K562 (cell line): Measurements from ENCODE around the gene PRSS27. TPM values are rescaled to one million over a fixed set of nuclear protein-coding genes. Genes with fewer than 3 reads are reported as not detected.

Experiments used
- ARID1B ChIP-seq: fragments of 450-650 bp; IDR thresholded peaks from 2 replicates; pipeline ENCODE4 v1.6.1; 2016; ENCODE audit warnings: antibody characterized with exemption, mild to moderate bottlenecking, inconsistent platforms
- ATF1 ChIP-seq, 2 experiments: fragments of 450-650 bp in 1 of 2; IDR thresholded peaks; 2 replicates each; pipeline ENCODE4 v1.6.1; 2016; ENCODE audit warnings: missing compliant biosample characterization in 1 of 2, missing genetic modification characterization in 1 of 2
- BACH1 ChIP-seq: fragments of 200-800 bp; sonication (Bioruptor generic); IDR thresholded peaks from 2 replicates; pipeline ENCODE4 v1.6.1; 2016; ENCODE audit warnings: missing genetic modification characterization, missing compliant biosample characterization
- GABPA ChIP-seq: fragments of 200-800 bp; sonication (Bioruptor generic); conservative IDR thresholded peaks from 2 replicates; pipeline ENCODE4 v1.6.1; 2016; ENCODE audit warnings: low read depth, missing genetic modification characterization, missing compliant biosample characterization
- HNRNPLL ChIP-seq: fragments of 200-400 bp; formaldehyde crosslinking; IDR thresholded peaks from 2 replicates; pipeline ENCODE4 v1.6.1; 2017; ENCODE audit warnings: low read length, low read depth, mild to moderate bottlenecking; ENCODE audit not compliant: poor library complexity, severe bottlenecking
- KAT2B ChIP-seq: IDR thresholded peaks from one replicate; pipeline ENCODE4 v1.6.1; 2012; ENCODE audit warnings: low read depth, mild to moderate bottlenecking, control low read depth, inconsistent platforms, low read length, moderate library complexity
- MEIS2 ChIP-seq: fragments of 450-650 bp; IDR thresholded peaks from 2 replicates; pipeline ENCODE4 v1.6.1; 2014; ENCODE audit warnings: mild to moderate bottlenecking; ENCODE audit not compliant: partially characterized antibody
- NFE2 ChIP-seq: IDR thresholded peaks from 2 replicates; pipeline ENCODE4 v1.6.1; 2014; ENCODE audit warnings: antibody characterized with exemption, low read depth
- NFXL1 ChIP-seq: fragments of 450-650 bp; formaldehyde crosslinking; IDR thresholded peaks from 2 replicates; pipeline ENCODE4 v1.4.0; 2021; ENCODE audit warnings: mild to moderate bottlenecking
- POLR2H ChIP-seq: IDR thresholded peaks from 2 replicates; pipeline ENCODE4 v1.6.1; 2016; ENCODE audit warnings: missing genetic modification characterization, low read depth, mild to moderate bottlenecking, control low read depth, missing compliant biosample characterization, moderate library complexity
- PRPF4 ChIP-seq: fragments of 200-400 bp; formaldehyde crosslinking; IDR thresholded peaks from one replicate; pipeline ENCODE4 v1.6.1; 2017; ENCODE audit warnings: low read length, low read depth, mild to moderate bottlenecking; ENCODE audit not compliant: insufficient read depth, poor library complexity, severe bottlenecking
- RBM17 ChIP-seq: fragments of 200-400 bp; formaldehyde crosslinking; IDR thresholded peaks from 2 replicates; pipeline ENCODE4 v1.6.1; 2017; ENCODE audit warnings: low read depth, mild to moderate bottlenecking, low read length, borderline replicate concordance
- TAL1 ChIP-seq: fragments of 450-650 bp; IDR thresholded peaks from 2 replicates; pipeline ENCODE4 v1.6.1; 2016; ENCODE audit warnings: mild to moderate bottlenecking
- TCF7L2 ChIP-seq: fragments of 150-350 bp; IDR thresholded peaks from 2 replicates; pipeline ENCODE4 v1.6.1; 2016; ENCODE audit warnings: low read depth, mild to moderate bottlenecking, low read length, moderate library complexity
- XRCC5 ChIP-seq: fragments of 200-400 bp; formaldehyde crosslinking; IDR thresholded peaks from 2 replicates; pipeline ENCODE4 v1.6.1; 2017; ENCODE audit warnings: low read depth, mild to moderate bottlenecking, low read length
- ZNF175 ChIP-seq: fragments of 200-800 bp; sonication (Bioruptor generic); IDR thresholded peaks from 2 replicates; pipeline ENCODE4 v1.6.1; 2016; ENCODE audit warnings: low read depth, mild to moderate bottlenecking, missing genetic modification characterization, missing compliant biosample characterization
- ZNF324 ChIP-seq: fragments of 250-450 bp; sonication (Bioruptor Pico); IDR thresholded peaks from 2 replicates; pipeline ENCODE4 v1.4.0; 2020; ENCODE audit warnings: mild to moderate bottlenecking
- ZNF589 ChIP-seq: fragments of 200-800 bp; sonication (Bioruptor generic); IDR thresholded peaks from 2 replicates; pipeline ENCODE4 v1.6.1; 2016; ENCODE audit warnings: low read depth, missing genetic modification characterization, missing compliant biosample characterization
- polyA plus RNA-seq, 8 experiments: library from polyadenylated mRNA; depleted of rRNA in 4 of 8; stranded (reverse) in 5 of 8; unstranded in 3 of 8; fragments of >200 nt; fragmentation: Nextera tagmentation in 2 of 8; fragmentation: Illumina TruSeq in 1 of 8; extraction: Ambion mirVana in 2 of 8; extraction: Trizol in 1 of 8; gene quantifications; 2 replicates each; pipeline versions ENCODE4 v1.2.1 to v1.2.3, GENCODE V29; 2011 to 2014; ENCODE audit warnings: inconsistent platforms in 1 of 8, missing spikeins in 1 of 8
- total RNA-seq, 7 experiments: library from RNA; depleted of rRNA in 6 of 7; stranded (reverse); fragments of >200 nt in 6 of 7; fragmentation: Illumina TruSeq in 2 of 7; extraction: Trizol in 2 of 7; gene quantifications; 2 replicates each; pipeline versions ENCODE4 v1.2.1 to v1.2.3, GENCODE V29; 2011 to 2021; ENCODE audit warnings: low replicate concordance in 1 of 7
- TF ChIP-seq, protein P1 (sequence below): fragments of 450-650 bp; conservative IDR thresholded peaks from 2 replicates; pipeline ENCODE4 v1.6.1; 2016; ENCODE audit warnings: missing genetic modification characterization, low read depth, mild to moderate bottlenecking, control low read depth, missing compliant biosample characterization
- TF ChIP-seq, protein P2 (sequence below): fragments of 200-800 bp; sonication (Bioruptor generic); IDR thresholded peaks from 2 replicates; pipeline ENCODE4 v1.6.1; 2017; ENCODE audit warnings: missing genetic modification characterization, missing compliant biosample characterization

PRSS27 gene
- total and polyA plus RNA-seq, 9 of the 15 experiments (the other 6 are each of a cell fraction or from before 2014, with no cell fraction given) = 0.09 to 0.20 (median 0.17) TPM; not detected in 5

DNA sequence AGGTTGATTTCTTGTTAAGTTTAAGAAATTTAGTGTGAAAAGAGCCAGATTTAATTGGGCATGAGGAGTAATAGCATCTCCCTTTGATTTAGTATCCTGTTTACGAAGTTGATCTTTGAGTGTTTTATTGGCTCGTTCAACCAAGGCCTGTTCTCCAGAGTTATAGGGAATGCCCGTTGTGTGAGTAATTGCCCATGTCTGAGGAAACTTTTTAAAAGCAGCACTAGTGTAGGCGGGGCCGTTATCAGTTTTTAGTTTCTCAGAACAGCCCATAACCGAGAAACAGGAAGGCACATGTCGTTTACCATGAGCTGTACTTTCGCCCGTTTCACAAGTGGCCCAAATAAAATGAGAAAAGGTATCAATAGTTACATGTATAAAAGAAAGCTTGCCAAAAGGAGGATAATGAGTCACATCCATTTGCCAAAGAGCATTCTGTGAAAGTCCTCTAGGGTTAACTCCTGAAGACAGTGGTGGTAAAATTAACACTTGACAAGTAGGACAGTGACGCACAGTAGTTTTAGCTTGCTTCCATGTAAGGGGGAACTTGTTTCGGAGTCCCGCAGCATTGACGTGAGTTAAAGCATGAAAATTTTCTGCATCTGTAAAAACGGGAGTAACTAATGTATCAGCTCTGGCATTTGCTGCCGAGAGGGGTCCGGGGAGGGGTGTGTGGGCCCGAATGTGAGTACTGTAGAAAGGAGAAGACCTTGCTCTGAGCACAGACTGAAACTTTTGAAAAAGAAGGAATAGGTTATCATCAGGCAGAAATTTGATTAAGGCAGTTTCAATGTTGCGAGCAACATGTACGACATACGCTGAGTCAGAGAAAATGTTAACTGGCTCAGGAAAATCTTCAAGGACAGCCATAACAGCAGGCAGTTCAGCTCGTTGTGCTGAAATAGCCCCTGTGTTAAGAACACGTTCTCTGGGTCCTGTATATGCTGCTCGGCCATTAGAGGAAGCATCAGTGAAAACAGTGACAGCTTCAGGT is 56.2 kb downstream of the PRSS27 start (continued):
- TF ChIP-seq, protein P1, sequence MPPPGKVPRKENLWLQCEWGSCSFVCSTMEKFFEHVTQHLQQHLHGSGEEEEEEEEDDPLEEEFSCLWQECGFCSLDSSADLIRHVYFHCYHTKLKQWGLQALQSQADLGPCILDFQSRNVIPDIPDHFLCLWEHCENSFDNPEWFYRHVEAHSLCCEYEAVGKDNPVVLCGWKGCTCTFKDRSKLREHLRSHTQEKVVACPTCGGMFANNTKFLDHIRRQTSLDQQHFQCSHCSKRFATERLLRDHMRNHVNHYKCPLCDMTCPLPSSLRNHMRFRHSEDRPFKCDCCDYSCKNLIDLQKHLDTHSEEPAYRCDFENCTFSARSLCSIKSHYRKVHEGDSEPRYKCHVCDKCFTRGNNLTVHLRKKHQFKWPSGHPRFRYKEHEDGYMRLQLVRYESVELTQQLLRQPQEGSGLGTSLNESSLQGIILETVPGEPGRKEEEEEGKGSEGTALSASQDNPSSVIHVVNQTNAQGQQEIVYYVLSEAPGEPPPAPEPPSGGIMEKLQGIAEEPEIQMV (tag) = no peak
- TF ChIP-seq GABPA (tag) (peak; percentile 30; the same call in 1 of the 2 replicates), MEIS2 (no peak), TCF7L2 (no peak), RBM17 (no peak), ARID1B (no peak), BACH1 (tag) (0 out of 2 replicates have a peak, but pooled peaks have one; percentile 45), ZNF175 (CRISPR knock-in tag) (peak; percentile 70; the same call in 1 of the 2 replicates), ZNF324 (CRISPR knock-in tag) (no peak), POLR2H (tag) (0 out of 2 replicates have a peak, but pooled peaks have one; percentile 23), HNRNPLL (no peak), NFXL1 (CRISPR knock-in tag) (no peak), TAL1 (no peak), ATF1 (CRISPR knock-in tag; IDR thresholded peaks at IDR 0.05) (no peak), ATF1 (tag; IDR thresholded peaks at IDR 0.05) (peak; percentile 30; the same call in 1 of the 2 replicates), XRCC5 (no peak), NFE2 (0 out of 2 replicates have a peak, but pooled peaks have one; percentile 6), ZNF589 (CRISPR knock-in tag) (0 out of 2 replicates have a peak, but pooled peaks have one; percentile 58), KAT2B (no peak), PRPF4 (no peak)
- TF ChIP-seq, protein P2, sequence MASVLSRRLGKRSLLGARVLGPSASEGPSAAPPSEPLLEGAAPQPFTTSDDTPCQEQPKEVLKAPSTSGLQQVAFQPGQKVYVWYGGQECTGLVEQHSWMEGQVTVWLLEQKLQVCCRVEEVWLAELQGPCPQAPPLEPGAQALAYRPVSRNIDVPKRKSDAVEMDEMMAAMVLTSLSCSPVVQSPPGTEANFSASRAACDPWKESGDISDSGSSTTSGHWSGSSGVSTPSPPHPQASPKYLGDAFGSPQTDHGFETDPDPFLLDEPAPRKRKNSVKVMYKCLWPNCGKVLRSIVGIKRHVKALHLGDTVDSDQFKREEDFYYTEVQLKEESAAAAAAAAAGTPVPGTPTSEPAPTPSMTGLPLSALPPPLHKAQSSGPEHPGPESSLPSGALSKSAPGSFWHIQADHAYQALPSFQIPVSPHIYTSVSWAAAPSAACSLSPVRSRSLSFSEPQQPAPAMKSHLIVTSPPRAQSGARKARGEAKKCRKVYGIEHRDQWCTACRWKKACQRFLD (CRISPR knock-in tag) = peak; percentile 82
